ENCODE measurements around the gene TRAF2.
A peak's percentile ranks its signal among the peaks of the same experiment; 100 is the strongest.

The TRAF2 gene

DNA sequence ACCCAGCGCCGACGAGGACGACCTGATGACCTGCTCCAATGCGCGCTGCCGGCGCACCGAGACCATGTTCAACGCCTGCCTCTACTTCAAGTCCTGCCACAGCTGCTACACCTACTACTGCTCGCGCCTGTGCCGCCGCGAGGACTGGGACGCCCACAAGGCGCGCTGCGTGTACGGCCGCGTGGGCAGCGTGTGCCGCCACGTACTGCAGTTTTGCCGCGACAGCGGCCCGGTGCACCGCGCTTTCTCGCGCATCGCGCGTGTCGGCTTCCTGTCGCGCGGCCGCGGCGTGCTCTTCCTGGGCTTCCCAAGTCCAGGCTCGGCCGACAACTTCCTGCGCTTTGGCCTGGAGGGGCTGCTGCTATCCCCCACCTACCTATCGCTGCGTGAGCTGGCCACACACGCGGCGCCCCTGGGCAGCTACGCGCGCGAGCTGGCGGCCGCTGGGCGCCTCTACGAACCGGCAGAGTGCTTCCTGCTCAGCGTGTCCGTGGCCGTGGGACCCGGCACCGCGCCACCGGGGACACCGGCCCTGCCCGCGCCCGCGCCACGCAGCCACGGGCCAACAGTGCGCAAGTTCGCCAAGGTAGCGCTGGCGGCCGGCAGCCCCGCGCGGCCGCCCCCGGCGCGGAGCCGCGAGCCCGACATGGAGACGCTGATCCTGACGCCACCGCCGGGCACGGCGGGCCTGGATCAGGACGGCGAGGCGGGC lies 39.8 kb upstream of the TRAF2 start:
- no peak for DNase-seq (ENCODE audit: low read depth in 2 of 2, low spot score in 1 of 2)

DNA sequence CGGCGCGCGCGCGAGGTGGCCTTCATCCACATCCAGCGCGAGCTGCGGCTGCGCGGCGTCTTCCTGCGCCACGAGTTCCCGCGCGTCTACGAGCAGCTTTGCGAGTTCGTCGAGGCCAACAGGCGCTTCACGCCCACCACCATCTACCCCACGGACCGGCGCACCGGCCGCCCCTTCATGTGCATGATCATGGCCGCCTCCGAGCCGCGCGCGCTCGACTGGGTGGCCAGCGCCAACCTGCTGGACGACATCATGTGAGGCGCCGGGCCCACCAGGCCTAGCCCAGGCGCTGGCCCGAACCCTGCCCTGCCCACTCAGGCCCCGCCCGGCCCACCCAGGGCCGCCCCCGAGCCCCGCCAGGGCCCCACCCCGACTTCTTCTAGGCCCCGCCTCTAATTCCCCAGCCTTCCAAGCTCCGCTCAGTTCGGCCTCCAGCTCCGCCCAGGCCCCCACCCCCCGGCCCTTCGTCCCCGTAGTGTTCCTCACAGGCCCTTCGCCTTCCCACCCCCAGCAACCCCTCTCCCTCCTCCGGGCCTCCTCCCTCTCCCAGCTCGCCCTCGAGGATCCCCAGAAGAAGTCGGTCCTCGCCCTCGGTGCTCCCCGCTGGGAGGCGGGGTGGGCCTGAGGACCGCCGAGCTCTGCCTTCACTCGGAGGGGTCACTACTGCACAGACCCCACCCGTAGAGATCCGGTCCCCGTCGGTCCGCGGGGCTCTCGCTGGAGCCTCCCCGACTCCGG lies 39.1 kb upstream of the TRAF2 start:
- no peak for DNase-seq (ENCODE audit: low read depth in 2 of 2, low spot score in 1 of 2)

DNA sequence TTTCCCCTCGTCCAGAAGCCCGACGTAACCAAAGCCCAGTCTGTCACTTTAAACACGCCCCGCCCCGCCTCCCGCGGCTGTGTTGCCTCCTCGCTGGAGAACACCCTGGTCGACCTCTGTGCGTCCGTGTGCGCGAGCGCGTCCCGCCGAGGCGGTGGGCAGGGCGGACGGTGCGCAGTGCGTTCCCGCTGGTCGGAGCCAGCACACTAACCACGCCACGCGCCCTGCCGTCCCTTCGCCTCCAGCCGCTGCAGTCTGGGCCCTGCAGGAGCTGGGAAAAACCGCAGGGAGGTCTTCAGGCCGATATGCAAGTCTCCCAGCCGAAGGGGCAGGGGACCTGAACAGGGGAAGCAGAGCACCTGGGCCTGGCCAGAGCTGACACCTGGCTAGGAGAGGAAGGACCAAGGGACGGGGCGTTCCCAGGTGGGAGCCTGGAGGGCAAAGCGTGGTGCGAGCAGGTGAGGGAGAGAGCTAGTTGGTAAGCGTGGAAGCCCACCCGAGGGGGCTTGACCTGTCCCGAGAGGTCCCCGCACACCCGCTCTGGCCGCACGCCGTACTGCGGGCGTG lies 38.4 kb upstream of the TRAF2 start:
- peak; percentile 38 to 51 for DNase-seq (ENCODE audit: low read depth in 2 of 2, low spot score in 1 of 2)

DNA sequence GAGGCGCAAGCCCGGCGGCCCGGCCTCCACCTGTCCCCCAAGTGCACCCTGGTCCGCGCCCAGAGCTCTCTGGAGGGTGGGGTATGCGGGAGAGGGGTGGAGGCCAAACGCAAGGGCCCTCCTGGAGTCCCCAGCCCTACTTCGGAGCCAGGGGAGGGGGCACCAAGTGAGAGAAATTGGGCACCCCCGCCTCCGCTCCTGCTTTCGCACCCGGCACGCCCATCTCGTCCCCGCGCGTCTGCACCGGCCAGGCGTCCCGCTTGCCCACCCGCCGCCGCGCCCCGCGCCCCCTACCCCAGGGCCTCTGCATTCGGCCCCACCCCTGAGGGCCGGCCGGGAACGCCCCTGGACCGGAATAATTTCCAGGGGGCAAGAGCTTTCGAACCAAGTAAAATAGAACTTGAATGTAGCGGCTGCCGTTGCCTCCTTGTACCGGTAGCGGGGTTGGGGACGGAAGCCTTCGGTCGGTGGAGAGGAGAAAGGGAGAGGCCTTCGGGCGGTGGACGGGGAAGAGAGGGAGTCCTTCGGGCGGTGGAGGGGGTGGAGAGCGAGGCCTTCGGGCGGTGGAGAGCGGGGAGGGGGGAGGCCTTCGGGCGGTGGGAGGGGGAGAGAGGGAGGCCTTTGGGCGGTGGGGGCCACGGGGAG lies 37.8 kb upstream of the TRAF2 start:
- DNase-seq (ENCODE audit: low read depth in 2 of 2, low spot score in 1 of 2) = no peak

DNA sequence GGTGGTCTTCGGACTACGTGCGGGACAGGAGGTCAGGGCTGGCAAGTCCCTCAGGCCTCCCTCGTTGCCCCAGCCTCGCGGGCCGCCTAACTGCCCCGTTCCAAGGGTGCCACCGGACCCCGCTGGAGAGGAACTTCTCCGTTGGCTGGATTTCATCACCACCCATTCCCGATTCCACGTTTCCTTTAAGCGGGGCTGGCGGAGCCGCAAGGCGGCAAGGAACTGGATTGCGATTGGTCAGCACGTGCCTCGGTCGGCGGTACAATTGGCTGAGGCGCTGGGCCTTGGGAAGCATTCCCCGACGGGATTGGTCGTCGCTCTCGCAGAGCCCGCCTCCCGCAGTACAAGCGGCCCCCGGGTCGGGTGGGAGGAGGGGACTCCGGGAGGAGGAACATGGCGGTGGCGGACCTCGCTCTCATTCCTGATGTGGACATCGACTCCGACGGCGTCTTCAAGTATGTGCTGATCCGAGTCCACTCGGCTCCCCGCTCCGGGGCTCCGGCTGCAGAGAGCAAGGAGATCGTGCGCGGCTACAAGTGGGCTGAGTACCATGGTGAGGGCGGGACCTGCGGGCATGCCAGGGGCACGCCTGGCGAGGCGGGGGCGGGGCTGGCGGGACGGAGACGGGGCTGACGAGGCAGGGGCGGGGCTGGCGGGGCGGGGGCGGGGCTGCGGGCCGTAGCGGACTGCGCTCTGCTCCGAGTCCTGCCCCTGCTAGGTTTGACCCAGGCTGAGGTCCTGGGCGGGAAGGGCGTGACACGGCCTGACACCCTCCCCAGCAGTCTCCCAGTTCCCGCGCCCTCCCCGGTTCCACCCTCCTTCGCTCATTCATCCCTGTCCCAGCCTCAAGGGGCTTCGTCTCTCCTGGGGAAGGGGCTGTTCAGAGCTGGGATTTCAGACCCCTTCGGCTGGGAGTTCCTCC lies 37.0 kb upstream of the TRAF2 start, which contains the start of gene PHPT1:
TSS of gene PHPT1 (plus strand) at position 372 of the 922 bp plus-strand sequence. CDS start at position 394, 22 bp downstream.
- peak; percentile 86 to 93 for DNase-seq (ENCODE audit: low read depth in 2 of 2, low spot score in 1 of 2)

GRCh38 chr9:136849960-136850865 lies 36.1 kb upstream of the TRAF2 start:
- DNase-seq (ENCODE audit: low read depth in 2 of 2, low spot score in 1 of 2) = no peak

DNA sequence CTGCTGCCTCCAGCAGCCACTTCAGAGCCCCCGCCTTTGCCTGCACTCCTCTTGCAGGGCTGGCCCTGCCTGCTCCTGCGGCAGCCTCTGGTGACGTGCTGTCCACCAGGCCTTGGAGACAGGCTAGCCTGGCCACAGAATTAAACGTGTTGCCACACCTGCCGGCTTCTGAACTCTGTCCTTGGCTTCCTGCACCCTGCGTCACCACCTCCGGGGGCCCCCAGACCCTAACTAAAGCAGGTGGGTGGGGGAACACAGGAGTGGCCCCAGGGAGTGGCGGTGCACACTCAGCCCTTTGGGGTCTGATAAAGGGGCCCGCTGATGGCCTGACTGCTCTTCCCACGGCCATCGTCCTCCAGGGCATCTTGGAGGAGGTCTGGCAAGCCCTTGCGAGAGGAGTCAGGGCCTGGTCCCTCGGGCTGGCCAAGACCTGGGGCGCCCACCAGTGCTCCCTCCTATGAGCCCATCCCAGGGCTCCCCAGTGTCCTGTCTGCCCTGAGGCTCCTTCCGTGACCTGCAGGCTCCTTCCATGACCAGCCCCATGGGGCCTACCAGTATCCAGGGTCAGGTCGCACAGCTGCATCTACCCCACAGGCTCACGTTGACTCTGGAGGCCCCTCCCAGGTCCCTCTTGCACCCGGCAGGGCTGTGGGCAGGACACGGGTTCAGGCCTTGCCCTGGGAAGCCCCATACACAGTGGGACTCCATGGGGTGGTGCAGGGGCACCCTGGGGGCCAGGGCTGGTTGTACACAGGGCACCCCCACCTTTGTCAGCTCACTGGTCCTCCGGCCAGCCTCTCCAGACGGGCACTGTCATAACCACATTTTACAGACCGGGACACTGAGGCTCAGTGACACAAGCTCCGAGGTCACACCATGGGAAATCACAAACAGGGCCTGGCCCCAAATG lies 35.2 kb upstream of the TRAF2 start:
- DNase-seq (ENCODE audit: low read depth in 2 of 2, low spot score in 1 of 2) = no peak

DNA sequence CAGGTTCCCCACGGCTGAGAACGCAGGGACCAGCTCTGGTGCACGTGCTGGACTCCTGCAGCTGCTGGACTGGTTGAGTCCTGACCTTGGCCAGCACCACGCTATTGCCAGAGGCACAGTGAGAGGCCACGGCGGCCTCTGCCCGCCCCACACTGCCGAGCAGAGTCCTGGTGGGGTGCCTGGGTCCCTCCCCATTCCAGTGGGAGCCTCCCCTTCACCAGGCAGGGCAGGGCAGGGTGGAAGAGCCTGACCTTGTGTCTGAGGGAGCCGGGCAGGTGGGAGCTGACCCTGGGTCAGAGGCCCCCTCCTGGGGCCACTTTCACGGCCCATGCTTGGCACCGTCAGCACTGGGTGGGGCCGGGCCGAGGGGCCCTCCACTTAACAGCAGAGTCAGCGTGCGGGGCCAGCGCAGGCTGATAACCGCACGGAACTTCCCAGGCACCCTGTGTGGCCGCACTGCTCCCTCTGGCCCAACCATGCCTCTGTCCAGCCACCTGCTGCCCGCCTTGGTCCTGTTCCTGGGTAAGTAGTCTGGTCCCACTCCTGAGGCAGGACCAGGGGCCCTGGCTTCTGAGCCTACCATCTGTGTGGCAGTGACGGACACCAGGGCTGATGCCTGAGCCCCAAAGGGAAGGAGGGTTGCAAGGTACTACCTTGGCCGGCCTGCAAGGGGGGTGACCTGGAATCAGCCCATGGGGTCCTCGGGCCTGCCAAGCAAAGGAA lies 34.2 kb upstream of the TRAF2 start, which contains the start of gene MAMDC4:
TSS of gene MAMDC4 (plus strand) at position 406 of the 723 bp plus-strand sequence. CDS start at position 477, 71 bp downstream.
- no peak for DNase-seq (ENCODE audit: low read depth in 2 of 2, low spot score in 1 of 2)

DNA sequence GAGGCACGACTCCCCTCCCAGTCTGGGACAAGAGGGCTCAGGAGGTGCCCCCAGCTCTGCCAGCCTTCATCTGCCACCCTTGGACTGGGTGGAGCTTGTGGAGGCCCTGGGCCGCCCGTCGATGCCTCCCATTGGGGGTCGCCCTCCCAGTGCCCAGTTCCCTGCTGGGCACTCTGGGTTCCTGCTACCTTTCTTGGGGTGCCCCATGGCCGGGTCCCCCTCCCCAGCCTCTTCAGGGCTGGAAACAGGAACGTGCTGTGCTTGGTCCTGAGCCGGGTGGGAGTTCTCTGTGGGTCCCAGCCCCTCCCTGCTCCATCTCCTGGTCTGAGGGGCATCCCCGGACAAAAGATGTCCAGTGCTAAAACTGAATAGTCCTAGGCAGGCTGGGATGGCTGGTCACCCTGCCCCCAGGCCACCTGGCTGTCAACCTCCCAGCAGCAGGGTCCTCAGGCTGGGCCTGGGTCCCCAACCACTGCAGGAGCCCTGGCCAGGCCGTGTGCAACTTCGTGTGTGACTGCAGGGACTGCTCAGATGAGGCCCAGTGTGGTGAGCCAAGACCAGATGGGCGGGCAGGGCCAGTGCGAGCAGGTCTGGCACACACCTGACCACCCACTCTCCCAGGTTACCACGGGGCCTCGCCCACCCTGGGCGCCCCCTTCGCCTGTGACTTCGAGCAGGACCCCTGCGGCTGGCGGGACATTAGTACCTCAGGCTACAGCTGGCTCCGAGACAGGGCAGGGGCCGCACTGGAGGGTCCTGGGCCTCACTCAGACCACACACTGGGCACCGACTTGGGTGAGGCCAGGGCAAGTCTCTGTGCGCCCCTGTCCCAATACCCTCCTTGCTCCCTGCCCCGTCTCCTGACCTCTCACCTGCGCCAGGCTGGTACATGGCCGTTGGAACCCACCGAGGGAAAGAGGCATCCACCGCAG lies 33.4 kb upstream of the TRAF2 start:
- DNase-seq (ENCODE audit: low read depth in 2 of 2, low spot score in 1 of 2) = no peak

DNA sequence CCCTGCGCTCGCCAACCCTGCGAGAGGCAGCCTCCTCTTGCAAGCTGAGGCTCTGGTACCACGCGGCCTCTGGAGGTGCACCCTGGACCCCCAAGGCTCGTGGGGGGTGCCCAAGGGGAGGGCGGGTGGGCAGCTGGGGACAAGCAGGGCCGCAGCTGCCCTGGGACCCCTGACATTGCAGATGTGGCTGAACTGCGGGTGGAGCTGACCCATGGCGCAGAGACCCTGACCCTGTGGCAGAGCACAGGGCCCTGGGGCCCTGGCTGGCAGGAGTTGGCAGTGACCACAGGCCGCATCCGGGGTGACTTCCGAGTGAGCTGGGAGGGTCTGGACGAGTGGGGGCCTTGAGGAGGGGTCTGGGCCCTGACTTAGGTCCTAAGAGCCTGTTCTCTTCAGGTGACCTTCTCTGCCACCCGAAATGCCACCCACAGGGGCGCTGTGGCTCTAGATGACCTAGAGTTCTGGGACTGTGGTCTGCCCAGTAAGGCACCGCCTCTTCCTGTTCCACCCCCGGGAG lies 32.7 kb upstream of the TRAF2 start:
- DNase-seq (ENCODE audit: low read depth in 2 of 2, low spot score in 1 of 2) = no peak

DNA sequence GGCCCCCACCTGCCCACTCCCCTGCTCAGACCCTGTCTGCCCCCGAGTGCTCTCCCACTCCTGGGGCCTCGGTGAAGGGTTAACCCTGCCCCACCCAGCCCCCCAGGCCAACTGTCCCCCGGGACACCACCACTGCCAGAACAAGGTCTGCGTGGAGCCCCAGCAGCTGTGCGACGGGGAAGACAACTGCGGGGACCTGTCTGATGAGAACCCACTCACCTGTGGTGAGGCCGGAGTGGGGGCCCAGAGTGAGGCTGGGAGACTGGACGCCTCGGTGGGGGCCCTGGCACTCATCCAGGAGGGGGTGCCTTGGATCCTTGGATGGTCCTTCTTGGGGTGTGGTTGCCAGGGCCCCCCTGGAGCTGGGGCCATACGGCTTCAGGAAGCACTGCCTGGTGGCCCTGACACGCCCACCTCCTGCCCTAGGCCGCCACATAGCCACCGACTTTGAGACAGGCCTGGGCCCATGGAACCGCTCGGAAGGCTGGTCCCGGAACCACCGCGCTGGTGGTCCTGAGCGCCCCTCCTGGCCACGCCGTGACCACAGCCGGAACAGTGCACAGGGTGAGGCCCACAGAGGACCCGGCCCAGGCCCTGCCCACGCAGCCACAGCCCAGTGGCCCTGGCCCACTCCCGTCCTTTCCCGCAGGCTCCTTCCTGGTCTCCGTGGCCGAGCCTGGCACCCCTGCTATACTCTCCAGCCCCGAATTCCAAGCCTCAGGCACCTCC lies 32.0 kb upstream of the TRAF2 start:
- no peak for DNase-seq (ENCODE audit: low read depth in 2 of 2, low spot score in 1 of 2)

- no peak for DNase-seq (ENCODE audit: low read depth in 2 of 2, low spot score in 1 of 2)
These were observed 31.4 kb upstream of the TRAF2 start for GRCh38 chr9:136854842-136855460.

GRCh38 chr9:136855461-136856078 lies 30.7 kb upstream of the TRAF2 start:
- no peak for DNase-seq (ENCODE audit: low read depth in 2 of 2, low spot score in 1 of 2)

GRCh38 chr9:136856079-136856476 lies 30.2 kb upstream of the TRAF2 start:
- DNase-seq (ENCODE audit: low read depth in 2 of 2, low spot score in 1 of 2) = no peak

GRCh38 chr9:136856541-136857141 lies 29.7 kb upstream of the TRAF2 start:
- DNase-seq (ENCODE audit: low read depth in 2 of 2, low spot score in 1 of 2) = no peak
